CD14-positive monocyte (primary cell): ENCODE measurements around the gene GALK2. TPM values are rescaled to one million over a fixed set of nuclear protein-coding genes. Genes with fewer than 3 reads are reported as not detected.

ENCODE experiments used
- DNase-seq, 3 donors: peaks; one replicate each; pipeline ENCODE4 v3.0.0-alpha.2; 2011 to 2022
- H2AFZ ChIP-seq: 2 replicates; pipeline ENCODE4 v1.6.0; 2012; ENCODE audit warnings: mild to moderate bottlenecking, low read depth, low read length, inconsistent platforms; ENCODE audit not compliant: insufficient read depth, poor library complexity, severe bottlenecking
- H3K27ac ChIP-seq, 2 donors: 1 replicate in 1 of 2; 2 replicates in 1 of 2; pipeline ENCODE4 v1.5.1; 2012 to 2013; ENCODE audit warnings: low read length in 2 of 2, control low read depth in 1 of 2, inconsistent platforms in 1 of 2, low read depth in 1 of 2, mild to moderate bottlenecking in 1 of 2
- H3K27me3 ChIP-seq, 2 donors: one replicate each; pipeline versions ENCODE4 v1.6.0 to v1.6.1; 2011 to 2013; ENCODE audit warnings: low read length in 2 of 2; ENCODE audit not compliant: control insufficient read depth in 2 of 2, insufficient read depth in 2 of 2
- H3K36me3 ChIP-seq, 2 donors: replicated peaks in 1 of 2; 1 replicate in 1 of 2; 2 replicates in 1 of 2; pipeline versions ENCODE4 v1.5.1 to v1.6.1; 2012 to 2013; ENCODE audit warnings: low read length in 2 of 2, control low read depth in 1 of 2, inconsistent platforms in 1 of 2, mild to moderate bottlenecking in 1 of 2; ENCODE audit not compliant: insufficient read depth in 2 of 2, control insufficient read depth in 1 of 2
- H3K4me1 ChIP-seq, 2 donors: 1 replicate in 1 of 2; 2 replicates in 1 of 2; pipeline versions ENCODE4 v1.5.1 to v1.6.1; 2012 to 2013; ENCODE audit warnings: low read length in 2 of 2, control low read depth in 1 of 2, inconsistent platforms in 1 of 2, mild to moderate bottlenecking in 1 of 2, moderate library complexity in 1 of 2; ENCODE audit not compliant: insufficient read depth in 2 of 2, control insufficient read depth in 1 of 2
- H3K4me2 ChIP-seq: replicated peaks from 2 replicates; pipeline ENCODE3; 2012; ENCODE audit warnings: low read length, moderate library complexity, mild to moderate bottlenecking; ENCODE audit not compliant: poor library complexity, severe bottlenecking; ENCODE audit errors: extremely low read depth
- H3K4me3 ChIP-seq, 3 experiments: fragments of 200-600 bp in 1 of 3; sonication (generic) in 1 of 3; replicated peaks in 1 of 3; 1 replicate in 2 of 3; 2 replicates in 1 of 3; pipeline ENCODE4 v1.5.1; 2011 to 2013; ENCODE audit warnings: low read length in 3 of 3, mild to moderate bottlenecking in 3 of 3, control low read depth in 2 of 3, low read depth in 2 of 3, inconsistent platforms in 1 of 3, moderate library complexity in 1 of 3
- H3K79me2 ChIP-seq: 2 replicates; pipeline ENCODE4 v1.6.0; 2012; ENCODE audit warnings: mild to moderate bottlenecking, control low read depth, inconsistent platforms, low read length, moderate library complexity; ENCODE audit not compliant: insufficient read depth
- H3K9ac ChIP-seq: 2 replicates; pipeline ENCODE4 v1.6.0; 2017; ENCODE audit warnings: low read length, mild to moderate bottlenecking; ENCODE audit not compliant: insufficient read depth, poor library complexity, severe bottlenecking
- H3K9me3 ChIP-seq, 2 donors: replicated peaks in 1 of 2; 1 replicate in 1 of 2; 2 replicates in 1 of 2; pipeline versions ENCODE4 v1.5.1 to v1.6.1; 2012 to 2013; ENCODE audit warnings: low read length in 2 of 2, control low read depth in 1 of 2; ENCODE audit not compliant: control insufficient read depth in 1 of 2, insufficient read depth in 1 of 2
- H4K20me1 ChIP-seq: 2 replicates; pipeline ENCODE4 v1.6.0; 2012; ENCODE audit warnings: mild to moderate bottlenecking, low read length, control low read depth, moderate library complexity; ENCODE audit not compliant: insufficient read depth
- H3K27ac Mint-ChIP-seq, 7 donors: one replicate each; pipeline ENCODE4 v1.8.0; 2020; ENCODE audit warnings: mild to moderate bottlenecking in 7 of 7, mixed read lengths in 7 of 7, moderate library complexity in 6 of 7, inconsistent platforms in 2 of 7
- H3K27me3 Mint-ChIP-seq, 3 donors: one replicate each; pipeline ENCODE4 v1.8.0; 2021 to 2022; ENCODE audit warnings: low read depth in 3 of 3, mild to moderate bottlenecking in 3 of 3, mixed read lengths in 3 of 3, moderate library complexity in 3 of 3, inconsistent platforms in 1 of 3
- H3K36me3 Mint-ChIP-seq, 2 donors: one replicate each; pipeline ENCODE4 v1.8.0; 2020; ENCODE audit warnings: mixed read lengths in 2 of 2, inconsistent platforms in 1 of 2, mild to moderate bottlenecking in 1 of 2
- H3K4me1 Mint-ChIP-seq: one replicate; pipeline ENCODE4 v1.8.0; 2020; ENCODE audit warnings: mild to moderate bottlenecking, mixed read lengths
- H3K4me3 Mint-ChIP-seq, 2 donors: one replicate each; pipeline ENCODE4 v1.8.0; 2020; ENCODE audit warnings: mild to moderate bottlenecking in 2 of 2, mixed read lengths in 2 of 2, moderate library complexity in 1 of 2
- H3K9me3 Mint-ChIP-seq, 7 donors: one replicate each; pipeline ENCODE4 v1.8.0; 2020 to 2022; ENCODE audit warnings: mixed read lengths in 7 of 7, mild to moderate bottlenecking in 6 of 7, moderate library complexity in 6 of 7, inconsistent platforms in 2 of 7
- CTCF ChIP-seq: fragments of 200-600 bp; IDR thresholded peaks from one replicate; pipeline ENCODE4 v1.8.0; 2022; ENCODE audit warnings: antibody characterized with exemption, mild to moderate bottlenecking
- WGBS: methylation state at CpG from one replicate; pipeline ENCODE4 v1.1.5; 2013; ENCODE audit warnings: missing lambda C conversion rate; ENCODE audit not compliant: insufficient coverage; 5-methylcytosine and 5-hydroxymethylcytosine counted together
- intact Hi-C, 2 donors: fragments of 100-400 bp; cut with micrococcal nuclease; formaldehyde crosslinking; loops; one replicate each; pipeline versions ENCODE4 v1.15.0 to v1.15.1; 2023
- polyA plus RNA-seq, 3 donors: library from polyadenylated mRNA; depleted of rRNA in 1 of 3; unstranded in 2 of 3; stranded (reverse) in 1 of 3; fragments of 300-500 nt in 2 of 3; fragments of >200 nt in 1 of 3; fragmentation: Illumina TruSeq in 2 of 3; gene quantifications; 1 replicate in 2 of 3; 2 replicates in 1 of 3; pipeline ENCODE4 v1.2.3, GENCODE V29; 2012 to 2021

The GALK2 gene
- polyA plus RNA-seq, 3 donors = 14.2 to 16.9 (median 14.5) TPM

GRCh38 chr15:49286649-49287404 lies 116.8 kb downstream of the GALK2 start:
- peaks cover 24 to 88% of the 10 kb centered on the region in 2 donors for H3K36me3 ChIP-seq
- no peak overlapping the region for H3K4me2 ChIP-seq
- Mint-ChIP-seq H3K27me3 (peaks cover 0 to 1% (median 0%) of the 10 kb centered on the region in 3 donors), H3K9me3 (no peaks in the 10 kb centered on the region), H3K4me3 (no peak overlapping the region), H3K27ac (no peak overlapping the region), H3K36me3 (peaks cover 67 to 76% of the 10 kb centered on the region in 2 donors), H3K4me1 (no peaks in the 10 kb centered on the region)
- no peak overlapping the region for H3K27ac ChIP-seq
- intact Hi-C loops = no loop called here
- DNase-seq = no peak
- H3K4me3 ChIP-seq = no peak overlapping the region
- H3K27me3 ChIP-seq = no peaks in the 10 kb centered on the region
- no peak for TF ChIP-seq CTCF
- H2AFZ ChIP-seq = no peak overlapping the region
- H3K4me1 ChIP-seq = no peaks in the 10 kb centered on the region
- no peak overlapping the region for H3K9ac ChIP-seq
- H3K79me2 ChIP-seq = no peaks in the 10 kb centered on the region
- no CpG with 5 or more reads among the region's 4 CpGs for WGBS
- H3K9me3 ChIP-seq = no peaks in the 10 kb centered on the region
- H4K20me1 ChIP-seq = no peaks in the 10 kb centered on the region

- Histone ChIP-seq H3K27me3 (no peaks in the 10 kb centered on the region), H2AFZ (no peak overlapping the region), H3K79me2 (no peaks in the 10 kb centered on the region), H3K36me3 (peaks cover 26 to 88% of the 10 kb centered on the region in 2 donors), H3K9ac (no peak overlapping the region), H3K9me3 (no peaks in the 10 kb centered on the region), H3K4me3 (no peak overlapping the region), H3K4me1 (no peaks in the 10 kb centered on the region), H3K4me2 (no peak overlapping the region), H4K20me1 (no peaks in the 10 kb centered on the region), H3K27ac (no peak overlapping the region)
- peaks cover 70 to 78% of the 10 kb centered on the region in 2 donors for H3K36me3 Mint-ChIP-seq
- H3K27me3 Mint-ChIP-seq = peaks cover 0 to 1% (median 0%) of the 10 kb centered on the region in 3 donors
- DNase-seq = no peak
- H3K9me3 Mint-ChIP-seq = no peaks in the 10 kb centered on the region
- no peak for TF ChIP-seq CTCF
- H3K4me3 Mint-ChIP-seq = no peak overlapping the region
- intact Hi-C loops = no loop called here
- no peaks in the 10 kb centered on the region for H3K4me1 Mint-ChIP-seq
- H3K27ac Mint-ChIP-seq = no peak overlapping the region
Measured at GRCh38 chr15:49287481-49287880, 117.4 kb downstream of the GALK2 start.
